GM12864 (cell line): Measurements from ENCODE around the gene ESAM.
A peak's percentile ranks its signal among the peaks of the same experiment; 100 is the strongest.

Source experiments
- DNase-seq: peaks from one replicate; pipeline ENCODE4 v3.0.0-alpha.2; 2011; ENCODE audit warnings: low read depth
- H3K4me3 ChIP-seq: 2 replicates; pipeline ENCODE4 v1.5.1; 2011; ENCODE audit warnings: mild to moderate bottlenecking, low read depth, low read length, control low read depth
- CTCF ChIP-seq: IDR thresholded peaks from 2 replicates; pipeline ENCODE4 v1.5.1; 2011; ENCODE audit warnings: low read depth, mild to moderate bottlenecking, moderate library complexity, low read length, control low read depth, inconsistent platforms; ENCODE audit errors: missing control alignments

ESAM gene

DNA sequence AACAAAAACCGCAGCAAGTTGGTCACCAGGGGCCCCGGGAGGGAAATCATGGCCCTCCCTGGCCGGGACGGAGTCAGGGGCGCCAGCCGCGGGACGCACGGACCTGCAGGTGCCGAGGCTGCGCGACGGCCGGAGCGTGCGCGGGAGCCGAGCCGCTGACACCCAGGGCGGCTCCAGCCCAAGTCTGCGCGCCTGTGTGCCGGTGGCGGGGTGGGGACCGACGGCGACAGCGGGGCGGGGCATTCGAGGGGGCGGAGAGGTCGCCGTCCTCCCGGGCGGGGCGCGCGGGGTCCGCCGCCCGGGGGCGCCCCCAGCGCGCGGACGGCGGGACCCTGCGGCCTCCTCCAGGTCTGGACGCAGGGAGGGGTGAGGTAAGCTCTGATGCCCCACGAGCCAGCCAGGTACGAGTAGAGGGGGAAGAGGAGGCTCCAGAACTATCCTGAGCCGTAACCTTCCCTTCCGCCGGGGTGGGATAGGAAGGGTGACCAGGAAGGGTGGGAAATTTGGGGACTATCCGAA lies at the start of gene ESAM:
TSS of gene ESAM (minus strand) at position 186 of the 519 bp plus-strand sequence. CDS start at position 50, 136 bp downstream.
- TF ChIP-seq CTCF = peak; percentile 19
- DNase-seq = no peak
- peak within 1 kb of the TSS; percentile 70 for H3K4me3 ChIP-seq

DNA sequence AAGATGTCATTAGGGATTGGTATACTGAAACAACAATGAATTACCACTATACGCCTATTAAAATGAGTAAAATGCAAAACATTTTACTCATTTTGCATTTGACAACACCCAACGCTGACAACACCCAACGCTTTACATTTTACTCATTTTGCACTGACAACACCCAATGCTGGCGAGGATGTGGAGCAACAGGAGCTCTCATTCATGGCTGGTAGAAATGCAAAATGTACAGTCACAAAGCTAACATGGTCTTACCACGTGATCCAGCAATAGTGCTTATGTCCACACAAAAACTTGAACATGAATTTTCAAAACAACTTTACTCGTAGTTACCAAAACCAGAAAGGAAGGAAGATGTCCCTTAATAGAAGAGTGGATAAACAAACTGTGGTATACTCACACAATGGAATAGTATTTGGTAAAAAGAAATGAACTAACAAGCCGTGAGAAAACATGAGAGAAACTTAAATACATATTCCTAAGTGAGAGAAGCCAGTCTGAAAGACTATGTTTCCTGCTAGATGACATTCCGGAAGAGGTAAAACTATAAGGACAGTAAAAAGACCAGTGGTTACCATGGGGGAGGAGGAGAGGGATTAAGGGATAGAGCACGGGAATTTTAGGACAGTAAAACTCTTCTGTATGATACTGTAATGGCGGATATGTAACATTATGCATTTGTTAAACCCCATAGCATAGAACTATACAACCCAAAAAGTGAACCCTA lies 49.5 kb upstream of the ESAM start:
- no peak for DNase-seq
- no peak for TF ChIP-seq CTCF
- H3K4me3 ChIP-seq = no peak overlapping the region

DNA sequence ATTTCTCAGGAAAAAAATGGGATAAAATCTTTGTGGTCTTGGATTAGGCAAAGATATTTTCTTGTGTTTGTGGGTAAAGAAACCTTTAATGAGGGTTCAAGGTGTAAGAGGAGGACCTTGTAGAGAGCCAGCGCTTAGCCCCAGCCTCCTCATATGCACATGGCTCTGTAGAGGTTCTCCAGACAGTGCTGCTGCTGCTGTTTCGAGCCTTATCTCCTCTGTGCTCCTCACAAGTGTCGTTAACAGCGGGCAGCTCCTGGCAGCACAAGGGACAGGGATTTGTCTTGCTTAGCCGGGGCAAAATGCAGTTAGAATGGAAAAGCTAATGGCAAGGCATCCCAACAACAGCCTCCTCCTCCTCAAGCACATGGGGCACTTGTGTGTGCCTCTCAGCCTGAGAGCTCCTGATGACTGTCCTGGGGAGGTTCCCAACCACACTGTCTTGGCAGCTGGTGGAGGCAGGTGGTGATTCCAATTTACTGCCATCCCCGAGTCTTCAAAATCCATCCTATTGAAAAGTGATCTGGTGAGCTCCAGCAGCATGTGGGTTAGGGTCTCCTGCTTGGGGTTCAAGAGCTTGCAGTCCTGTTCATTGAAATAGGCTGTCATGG lies 45.7 kb upstream of the ESAM start:
- DNase-seq = no peak
- H3K4me3 ChIP-seq = no peak overlapping the region
- no peak for TF ChIP-seq CTCF

GRCh38 chr11:124807201-124807600 lies 45.1 kb upstream of the ESAM start:
- no peak for DNase-seq
- H3K4me3 ChIP-seq = no peak overlapping the region
- TF ChIP-seq CTCF = no peak

DNA sequence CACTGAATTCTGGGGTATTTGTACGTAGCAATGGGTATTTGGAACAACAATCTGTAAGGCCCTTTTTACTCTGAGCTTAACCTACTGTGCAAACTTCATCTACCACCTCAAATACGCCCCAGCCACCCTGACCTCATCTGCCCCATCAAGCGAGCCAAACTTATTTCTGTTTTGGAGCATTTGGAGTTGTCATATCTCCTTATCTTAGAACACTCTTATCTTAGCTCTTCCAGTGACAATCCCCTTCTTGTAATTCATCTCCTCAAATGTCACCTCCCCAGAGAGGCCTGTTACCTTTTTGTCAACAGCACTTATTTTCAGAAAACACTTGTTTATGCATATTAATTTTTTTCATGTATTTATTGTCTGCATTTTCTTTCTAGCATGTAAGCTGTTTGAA lies 42.8 kb upstream of the ESAM start:
- no peak for TF ChIP-seq CTCF
- no peak overlapping the region for H3K4me3 ChIP-seq
- DNase-seq = no peak

DNA sequence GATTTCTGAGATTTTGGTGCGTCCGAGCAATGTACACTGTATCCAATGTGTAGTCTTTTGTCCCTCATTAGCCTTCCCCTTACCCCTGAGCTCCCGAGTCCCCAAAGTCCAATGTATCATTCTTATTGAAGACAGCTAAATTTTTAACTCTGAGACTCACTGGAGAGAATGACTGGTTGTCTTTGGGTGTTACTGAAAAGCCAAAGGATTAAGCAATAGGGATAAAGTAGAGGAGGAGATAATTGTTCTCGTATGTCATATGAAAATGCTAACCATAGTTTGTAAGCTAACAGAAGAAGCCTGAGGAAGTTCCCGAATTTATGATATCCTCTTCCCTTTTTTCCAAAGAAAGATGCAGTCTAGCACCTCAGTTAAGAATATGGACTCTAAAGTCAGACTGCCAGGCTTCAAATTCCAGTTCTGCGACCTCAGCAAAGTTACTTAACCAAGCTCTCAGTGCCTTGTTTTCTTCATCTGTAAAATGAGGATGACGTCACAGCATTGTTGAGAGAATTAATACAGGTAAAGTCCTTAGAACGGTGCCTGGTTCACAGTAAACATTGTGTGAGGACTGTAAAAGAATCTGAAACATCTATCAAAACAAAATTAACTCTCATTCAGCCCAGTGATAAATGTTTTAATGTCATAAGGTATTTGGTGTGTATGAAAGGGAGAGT lies 39.7 kb upstream of the ESAM start:
- TF ChIP-seq CTCF = no peak
- no peak overlapping the region for H3K4me3 ChIP-seq
- DNase-seq = no peak
